MM.1S (cell line): ENCODE results near the gene RNF43.

ENCODE experiments used
- DNase-seq: peaks from one replicate; pipeline ENCODE4 v3.0.0-alpha.2; 2015
- H2AFZ ChIP-seq: fragments of 300-600 bp; sonication (generic); 2 replicates; pipeline ENCODE4 v1.6.0; 2016; ENCODE audit warnings: antibody characterized with exemption, low read length
- H3F3A ChIP-seq: fragments of 300-600 bp; sonication (generic); 2 replicates; pipeline ENCODE4 v1.6.1; 2016; ENCODE audit warnings: mild to moderate bottlenecking, antibody characterized with exemption, low read length, moderate library complexity, mixed read lengths; ENCODE audit not compliant: insufficient read depth
- H3K27ac ChIP-seq: fragments of 300-600 bp; sonication (generic); 2 replicates; pipeline ENCODE4 v1.5.1; 2016; ENCODE audit warnings: mild to moderate bottlenecking, low read length
- H3K27me3 ChIP-seq: fragments of 300-600 bp; sonication (generic); replicated peaks from 2 replicates; pipeline ENCODE4 v1.6.0; 2016; ENCODE audit warnings: low read length; ENCODE audit not compliant: insufficient read depth
- H3K36me3 ChIP-seq: fragments of 300-600 bp; sonication (generic); replicated peaks from 2 replicates; pipeline ENCODE4 v1.6.1; 2016; ENCODE audit warnings: mild to moderate bottlenecking, low read length, mixed read lengths; ENCODE audit not compliant: insufficient read depth
- H3K4me1 ChIP-seq: fragments of 300-600 bp; sonication (generic); 2 replicates; pipeline ENCODE4 v1.6.1; 2016; ENCODE audit warnings: low read length, mixed read lengths
- H3K4me2 ChIP-seq: fragments of 300-600 bp; sonication (generic); 2 replicates; pipeline ENCODE4 v1.6.0; 2016; ENCODE audit warnings: low read depth, low read length
- H3K4me3 ChIP-seq: fragments of 300-600 bp; sonication (generic); 2 replicates; pipeline ENCODE4 v1.5.1; 2016; ENCODE audit warnings: low read length, mixed read lengths
- H3K79me2 ChIP-seq: fragments of 300-600 bp; sonication (generic); 2 replicates; pipeline ENCODE4 v1.6.1; 2016; ENCODE audit warnings: mixed run types, low read length, mixed read lengths
- H3K9ac ChIP-seq: fragments of 300-600 bp; sonication (generic); 2 replicates; pipeline ENCODE4 v1.6.1; 2016; ENCODE audit warnings: low read length, mixed read lengths
- H3K9me2 ChIP-seq: fragments of 300-600 bp; sonication (generic); replicated peaks from 2 replicates; pipeline ENCODE4 v1.6.1; 2016; ENCODE audit warnings: mild to moderate bottlenecking, low read length, mixed read lengths; ENCODE audit not compliant: insufficient read depth
- H3K9me3 ChIP-seq: fragments of 300-600 bp; sonication (generic); replicated peaks from 2 replicates; pipeline ENCODE4 v1.6.1; 2016; ENCODE audit warnings: mild to moderate bottlenecking, low read length, mixed read lengths; ENCODE audit not compliant: insufficient read depth
- H4K20me1 ChIP-seq: fragments of 300-600 bp; sonication (generic); 2 replicates; pipeline ENCODE4 v1.6.1; 2016; ENCODE audit warnings: mild to moderate bottlenecking, low read length, moderate library complexity, mixed read lengths; ENCODE audit not compliant: insufficient read depth
- EZH2 ChIP-seq: fragments of 300-600 bp; sonication (generic); optimal IDR thresholded peaks from 2 replicates; pipeline ENCODE3; 2017; ENCODE audit warnings: low read depth, mild to moderate bottlenecking, antibody characterized with exemption, low read length, mixed read lengths
- EZH2phosphoT487 ChIP-seq: fragments of 300-600 bp; sonication (generic); IDR thresholded peaks from 2 replicates; pipeline ENCODE4 v1.6.1; 2018; ENCODE audit warnings: antibody characterized with exemption, low read length
- TF ChIP-seq, protein P1 (sequence below): fragments of 300-600 bp; sonication (generic); IDR thresholded peaks from 2 replicates; pipeline ENCODE4 v1.5.1; 2016; ENCODE audit warnings: antibody characterized with exemption, low read length, mixed read lengths

RNF43 gene

DNA sequence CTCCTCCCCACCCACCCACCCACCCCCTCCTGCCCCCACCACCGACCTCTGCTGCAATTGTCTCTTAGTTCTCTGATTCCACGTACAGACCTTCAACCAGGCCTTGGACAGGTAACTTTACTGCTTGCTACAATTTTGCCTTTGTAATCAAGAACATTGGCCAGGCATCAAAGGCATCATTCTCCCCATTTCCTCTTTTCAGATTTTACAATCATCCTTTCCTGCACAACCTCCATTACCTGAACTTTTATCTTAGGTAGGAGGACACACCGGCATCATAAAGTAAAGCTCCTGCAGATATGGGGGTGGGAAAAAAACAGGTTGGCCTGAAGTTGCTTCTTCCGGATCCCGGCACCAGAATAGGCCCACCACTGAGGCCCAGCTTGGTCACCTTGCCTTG lies 39.7 kb downstream of the RNF43 start:
- Histone ChIP-seq H3K27me3 (no peaks in the 10 kb centered on the region; the same call in 1 of the 2 replicates), H3K9me2 (no peaks in the 10 kb centered on the region), H3K4me1 (peaks cover 14% of the 10 kb centered on the region), H3K4me3 (no peak overlapping the region), H3F3A (peaks cover 12% of the 10 kb centered on the region), H3K9me3 (no peaks in the 10 kb centered on the region), H3K27ac (no peak overlapping the region), H4K20me1 (no peaks in the 10 kb centered on the region), H3K9ac (no peak overlapping the region), H2AFZ (no peak overlapping the region), H3K4me2 (no peak overlapping the region), H3K36me3 (no peaks in the 10 kb centered on the region), H3K79me2 (no peaks in the 10 kb centered on the region)
- no peak for DNase-seq
- TF ChIP-seq EZH2 (no peak), EZH2phosphoT487 (no peak)
- TF ChIP-seq, protein P1, sequence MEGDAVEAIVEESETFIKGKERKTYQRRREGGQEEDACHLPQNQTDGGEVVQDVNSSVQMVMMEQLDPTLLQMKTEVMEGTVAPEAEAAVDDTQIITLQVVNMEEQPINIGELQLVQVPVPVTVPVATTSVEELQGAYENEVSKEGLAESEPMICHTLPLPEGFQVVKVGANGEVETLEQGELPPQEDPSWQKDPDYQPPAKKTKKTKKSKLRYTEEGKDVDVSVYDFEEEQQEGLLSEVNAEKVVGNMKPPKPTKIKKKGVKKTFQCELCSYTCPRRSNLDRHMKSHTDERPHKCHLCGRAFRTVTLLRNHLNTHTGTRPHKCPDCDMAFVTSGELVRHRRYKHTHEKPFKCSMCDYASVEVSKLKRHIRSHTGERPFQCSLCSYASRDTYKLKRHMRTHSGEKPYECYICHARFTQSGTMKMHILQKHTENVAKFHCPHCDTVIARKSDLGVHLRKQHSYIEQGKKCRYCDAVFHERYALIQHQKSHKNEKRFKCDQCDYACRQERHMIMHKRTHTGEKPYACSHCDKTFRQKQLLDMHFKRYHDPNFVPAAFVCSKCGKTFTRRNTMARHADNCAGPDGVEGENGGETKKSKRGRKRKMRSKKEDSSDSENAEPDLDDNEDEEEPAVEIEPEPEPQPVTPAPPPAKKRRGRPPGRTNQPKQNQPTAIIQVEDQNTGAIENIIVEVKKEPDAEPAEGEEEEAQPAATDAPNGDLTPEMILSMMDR = no peak

DNA sequence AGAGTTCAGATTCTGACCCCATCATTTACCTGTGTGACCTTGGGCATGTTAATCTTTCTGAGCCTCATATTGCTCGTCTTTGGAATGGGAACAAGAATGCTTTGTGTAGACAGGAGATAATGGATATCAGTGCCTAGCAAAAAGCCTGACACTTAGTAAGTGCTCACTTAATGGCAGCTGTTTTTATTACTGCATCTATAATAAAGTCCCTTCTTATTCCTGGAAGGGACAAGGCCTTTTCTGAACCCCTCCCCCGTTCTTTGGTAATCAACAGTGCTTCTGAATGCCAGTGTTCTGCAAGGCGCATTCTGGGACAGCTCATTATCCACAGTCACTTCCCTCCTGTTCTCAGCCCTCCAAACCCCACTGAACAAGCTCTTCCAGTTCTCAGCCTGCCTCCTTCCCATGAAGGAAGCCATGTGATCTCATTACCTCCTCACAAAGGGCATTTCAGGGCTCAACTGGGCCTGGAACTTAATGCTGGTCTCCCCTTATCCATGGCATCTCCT lies 40.2 kb downstream of the RNF43 start:
- Histone ChIP-seq H2AFZ (no peak overlapping the region), H3K79me2 (no peaks in the 10 kb centered on the region), H3F3A (peaks cover 7% of the 10 kb centered on the region; the same call in 1 of the 2 replicates), H3K9me2 (no peaks in the 10 kb centered on the region), H3K27me3 (no peaks in the 10 kb centered on the region; the same call in 1 of the 2 replicates), H3K36me3 (no peaks in the 10 kb centered on the region), H3K4me1 (peaks cover 10% of the 10 kb centered on the region), H3K4me2 (no peak overlapping the region), H3K27ac (no peak overlapping the region), H3K9ac (no peak overlapping the region), H3K9me3 (no peaks in the 10 kb centered on the region), H4K20me1 (no peaks in the 10 kb centered on the region), H3K4me3 (no peak overlapping the region)
- no peak for TF ChIP-seq EZH2
- TF ChIP-seq, protein P1 = no peak
- TF ChIP-seq EZH2phosphoT487 = no peak
- no peak for DNase-seq

DNA sequence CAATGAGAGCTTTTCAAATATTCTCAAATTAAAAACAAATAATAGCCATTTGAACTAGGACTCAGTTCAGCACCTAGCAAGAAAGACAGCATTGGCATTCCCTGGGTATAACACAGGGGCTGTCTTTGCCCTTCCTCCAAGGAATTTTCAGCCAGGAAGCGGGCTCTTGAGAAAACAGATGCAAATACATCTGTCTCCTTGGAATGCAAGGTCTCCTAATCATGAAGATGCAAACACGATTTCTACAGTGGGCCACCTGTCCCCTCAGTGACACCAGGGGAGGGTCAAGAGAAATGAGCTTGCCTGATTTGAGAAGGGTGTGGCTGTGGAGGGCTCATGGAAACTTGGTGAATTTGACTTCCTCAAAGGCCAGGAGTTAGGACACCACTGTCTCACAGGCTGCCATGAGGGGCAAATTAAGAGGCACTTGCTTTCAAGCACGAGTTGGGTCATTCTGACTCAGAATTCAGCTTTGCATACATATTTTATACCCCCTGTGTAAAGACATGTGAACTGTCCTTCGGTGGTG lies 40.8 kb downstream of the RNF43 start:
- H3K27me3 ChIP-seq = no peaks in the 10 kb centered on the region; the same call in 1 of the 2 replicates
- H2AFZ ChIP-seq = no peak overlapping the region
- H3K36me3 ChIP-seq = no peaks in the 10 kb centered on the region
- no peaks in the 10 kb centered on the region for H3K9me3 ChIP-seq
- H3K79me2 ChIP-seq = no peaks in the 10 kb centered on the region
- no peak for DNase-seq
- H3F3A ChIP-seq = 0 out of 2 replicates have a peak, but pooled peaks cover 1% of the 10 kb centered on the region
- no peaks in the 10 kb centered on the region for H3K9me2 ChIP-seq
- no peak overlapping the region for H3K9ac ChIP-seq
- H3K4me3 ChIP-seq = no peak overlapping the region
- H3K4me1 ChIP-seq = peaks cover 4% of the 10 kb centered on the region
- no peak overlapping the region for H3K4me2 ChIP-seq
- no peak for TF ChIP-seq EZH2
- no peak overlapping the region for H3K27ac ChIP-seq
- no peaks in the 10 kb centered on the region for H4K20me1 ChIP-seq

DNA sequence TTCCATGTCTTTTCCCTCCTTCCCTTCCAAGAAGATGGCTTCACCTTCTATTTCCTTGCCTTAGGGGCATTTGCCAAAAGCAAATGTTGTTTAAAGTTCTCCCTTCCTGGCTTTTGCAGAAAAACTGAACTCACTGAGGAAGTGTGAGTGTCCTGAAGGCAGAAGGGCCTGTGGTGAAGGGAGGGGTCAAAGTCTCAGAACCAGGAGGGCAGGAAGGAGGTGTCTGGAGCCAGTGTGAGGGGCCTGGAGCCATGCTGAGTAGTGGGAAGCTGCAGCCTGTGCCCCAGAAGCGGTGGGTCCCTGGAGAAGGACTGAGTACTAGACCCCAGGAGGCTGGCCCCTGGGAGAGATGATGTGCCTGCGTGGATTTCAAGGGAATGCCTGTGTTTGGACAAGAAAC lies 41.5 kb downstream of the RNF43 start:
- H3K9me3 ChIP-seq = no peaks in the 10 kb centered on the region
- H3K4me1 ChIP-seq = no peaks in the 10 kb centered on the region
- no peak overlapping the region for H3K4me3 ChIP-seq
- H4K20me1 ChIP-seq = no peaks in the 10 kb centered on the region
- H3K36me3 ChIP-seq = no peaks in the 10 kb centered on the region
- no peaks in the 10 kb centered on the region for H3F3A ChIP-seq
- H3K4me2 ChIP-seq = no peak overlapping the region
- H3K9me2 ChIP-seq = no peaks in the 10 kb centered on the region
- H3K27ac ChIP-seq = no peak overlapping the region
- TF ChIP-seq, protein P1 = no peak
- TF ChIP-seq EZH2phosphoT487 (no peak), EZH2 (no peak)
- H3K79me2 ChIP-seq = no peaks in the 10 kb centered on the region
- no peak overlapping the region for H2AFZ ChIP-seq
- H3K27me3 ChIP-seq = no peaks in the 10 kb centered on the region; the same call in 1 of the 2 replicates
- no peak for DNase-seq
- H3K9ac ChIP-seq = no peak overlapping the region
